ENCODE results near the gene SOWAHA.

- no peak for TF ChIP-seq CTCF (IDR thresholded peaks at IDR 0.05)
- TF ChIP-seq ZFX (IDR thresholded peaks at IDR 0.05; ENCODE audit: borderline replicate concordance) = no peak
Measured at GRCh38 chr5:132854301-132854700, 41.2 kb downstream of the SOWAHA start.
